ENCODE results near the gene BLTP3B.

- TF ChIP-seq POLR2A (IDR thresholded peaks at IDR 0.05): no peak
- no peak for TF ChIP-seq CTCF (IDR thresholded peaks at IDR 0.05 in 4 of 5, conservative IDR thresholded peaks at IDR 0.05 in 1 of 5)
These were observed 23.6 kb upstream of the BLTP3B start for GRCh38 chr12:100166232-100166631.
